HG03280 (cell line): Measurements from ENCODE around the gene GPR150.

Source experiments
- ATAC-seq: cut with Tn5 transposase; IDR thresholded peaks from one replicate; pipeline ENCODE4 v1.9.1; 2021; ENCODE audit warnings: mild to moderate bottlenecking, moderate library complexity; ENCODE audit not compliant: unreplicated experiment

GPR150 gene

GRCh38 chr5:95649842-95650620, 30.1 kb downstream of the GPR150 start:
- no peak for ATAC-seq

DNA sequence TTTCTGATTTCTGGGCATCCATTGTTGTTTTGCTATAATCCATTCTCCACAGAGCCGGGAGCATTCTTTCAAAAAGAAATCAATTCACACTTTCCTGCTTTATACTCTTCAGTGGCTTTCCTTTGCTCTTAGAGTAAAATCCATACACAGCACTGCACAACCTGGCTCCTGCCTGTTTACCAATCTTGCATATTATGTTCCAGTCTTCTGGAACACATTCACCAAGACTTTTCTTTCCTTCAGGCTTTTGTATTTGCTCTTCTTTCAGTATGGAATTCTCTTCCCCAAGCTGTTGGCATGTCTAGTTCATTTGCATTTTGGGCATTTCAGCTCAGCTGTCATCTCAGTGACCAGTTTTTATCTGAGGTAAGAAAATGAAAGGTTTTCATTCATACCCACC, 33.0 kb downstream of the GPR150 start:
- ATAC-seq, result no peak

DNA sequence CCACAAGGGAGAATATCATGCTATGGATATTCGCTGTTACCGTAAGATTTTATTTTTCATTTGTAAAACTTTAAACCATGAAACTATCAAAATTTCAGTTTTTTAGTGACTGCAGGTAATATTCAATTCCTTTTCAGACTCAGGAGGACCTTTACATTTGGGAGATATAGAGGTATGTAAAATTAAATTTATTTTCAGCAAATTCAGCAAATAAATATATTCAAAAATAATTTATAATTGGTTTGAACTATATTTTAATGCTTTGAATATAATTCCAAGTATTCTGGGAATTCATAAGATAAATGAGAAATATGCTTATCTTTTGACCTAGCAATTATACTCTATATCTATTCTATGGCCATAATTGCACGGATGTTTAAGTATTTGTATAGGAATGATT, 34.3 kb downstream of the GPR150 start:
- no peak for ATAC-seq

GRCh38 chr5:95655575-95655974, 35.7 kb downstream of the GPR150 start:
- ATAC-seq, result no peak

- ATAC-seq, result no peak
Observed at GRCh38 chr5:95660060-95660459, 40.2 kb downstream of the GPR150 start.

DNA sequence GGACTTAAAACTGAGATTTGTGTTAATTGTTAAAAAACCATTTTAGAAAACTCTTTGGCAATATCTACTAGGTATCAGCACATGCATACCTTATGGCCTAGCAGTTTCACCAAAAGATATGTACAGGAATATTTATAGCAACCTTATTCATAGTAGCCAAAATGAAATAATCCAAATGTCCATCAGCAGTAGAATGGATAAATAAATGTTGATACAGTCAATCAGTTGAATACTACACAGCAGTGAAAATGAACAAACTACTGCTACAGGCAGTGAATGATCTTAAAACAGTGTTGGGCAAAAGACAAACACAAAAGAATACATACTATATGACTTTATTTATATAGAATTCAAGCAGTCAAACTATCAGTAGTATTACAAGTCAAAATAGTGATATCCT, 43.1 kb downstream of the GPR150 start:
- ATAC-seq, result no peak

DNA sequence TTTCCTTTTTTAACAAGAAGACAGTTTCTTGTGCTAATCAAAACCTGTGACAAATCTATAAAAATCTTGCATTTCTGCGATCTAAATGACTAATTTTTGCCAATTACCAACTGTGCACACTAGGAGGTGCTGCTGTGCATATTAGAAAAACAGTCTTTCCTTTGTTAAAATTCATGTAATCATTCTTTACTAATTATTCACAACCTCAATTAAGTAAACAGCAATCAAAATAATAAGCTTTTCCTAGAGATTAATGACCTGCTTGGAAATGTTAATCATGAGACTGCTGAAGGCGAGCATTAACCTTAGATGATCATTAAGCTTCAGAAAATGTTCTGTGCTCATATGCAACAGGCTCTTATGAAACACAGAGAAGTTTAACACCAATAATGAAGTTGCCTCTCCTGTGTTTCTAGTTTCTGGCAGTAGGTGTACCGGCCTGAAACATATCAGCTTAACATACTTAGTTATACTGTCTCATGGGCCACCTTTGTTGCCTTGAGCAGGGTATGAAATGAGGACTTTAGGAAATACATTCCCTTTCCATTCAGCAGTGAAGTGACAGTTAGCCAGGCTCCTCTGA, 44.4 kb downstream of the GPR150 start:
- no peak for ATAC-seq

DNA sequence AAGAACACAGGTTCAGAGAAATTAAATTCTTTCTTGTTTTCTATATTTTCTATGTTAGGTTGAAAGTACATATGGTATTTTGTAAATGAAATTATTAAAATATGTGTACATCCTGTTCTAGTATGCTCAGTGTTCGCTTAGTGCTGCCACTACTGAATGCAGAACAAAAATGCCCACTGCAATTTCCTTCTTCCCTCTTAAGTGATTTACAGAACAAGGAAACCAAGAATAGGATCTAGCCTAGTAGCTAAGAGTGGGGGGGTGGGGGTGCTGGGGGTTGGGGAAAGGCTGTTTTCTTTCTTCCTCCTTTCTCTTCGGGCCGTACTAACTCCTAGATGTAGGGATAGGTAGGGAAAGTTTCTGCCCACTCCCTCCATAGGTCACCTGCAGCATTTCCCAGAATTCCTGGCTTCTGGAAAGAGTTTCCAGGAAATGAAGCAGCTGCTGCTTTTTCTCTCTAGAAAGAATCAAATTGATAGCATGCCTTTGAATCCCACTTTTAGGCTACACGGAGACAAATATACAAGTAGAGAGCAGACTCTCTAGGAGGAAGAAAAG, 47.3 kb downstream of the GPR150 start:
- no peak for ATAC-seq

DNA sequence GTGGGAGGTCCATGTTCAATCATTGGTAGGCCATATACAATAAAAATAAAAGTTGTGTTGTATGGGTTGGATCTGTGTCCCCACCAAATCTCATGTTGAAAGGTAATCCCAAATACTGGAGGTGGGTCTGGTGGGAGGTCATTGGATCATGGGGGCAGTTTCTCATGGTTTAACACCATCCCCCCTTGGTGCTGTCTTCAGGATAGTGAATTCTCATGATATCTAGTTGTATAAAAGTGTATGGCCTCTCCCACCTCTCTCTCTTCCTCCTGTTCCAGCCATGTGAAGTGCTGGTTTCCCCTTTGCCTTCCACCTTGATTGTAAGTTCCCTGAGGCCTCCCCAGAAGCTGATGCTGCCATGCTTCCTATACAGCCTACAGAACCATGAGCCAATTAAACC, 47.8 kb downstream of the GPR150 start:
- ATAC-seq, result no peak

DNA sequence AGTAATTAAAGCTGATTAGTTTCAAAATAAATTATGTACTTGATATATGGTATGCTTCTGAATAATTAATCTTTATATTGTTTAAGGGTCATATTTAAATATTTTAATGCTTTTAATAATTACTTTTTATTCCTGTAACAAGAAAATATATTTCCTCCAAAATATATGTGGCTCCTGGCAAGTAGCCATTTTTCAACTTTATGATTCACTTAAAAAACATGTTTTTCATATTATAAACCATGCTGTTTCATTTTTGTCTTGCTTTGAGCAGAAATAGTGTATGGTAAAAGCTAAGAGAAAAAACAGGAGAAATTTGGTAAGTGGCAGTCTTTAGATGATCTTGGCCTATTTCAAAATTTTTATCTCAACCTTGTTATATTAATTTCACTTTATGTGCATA, 48.3 kb downstream of the GPR150 start:
- no peak for ATAC-seq

DNA sequence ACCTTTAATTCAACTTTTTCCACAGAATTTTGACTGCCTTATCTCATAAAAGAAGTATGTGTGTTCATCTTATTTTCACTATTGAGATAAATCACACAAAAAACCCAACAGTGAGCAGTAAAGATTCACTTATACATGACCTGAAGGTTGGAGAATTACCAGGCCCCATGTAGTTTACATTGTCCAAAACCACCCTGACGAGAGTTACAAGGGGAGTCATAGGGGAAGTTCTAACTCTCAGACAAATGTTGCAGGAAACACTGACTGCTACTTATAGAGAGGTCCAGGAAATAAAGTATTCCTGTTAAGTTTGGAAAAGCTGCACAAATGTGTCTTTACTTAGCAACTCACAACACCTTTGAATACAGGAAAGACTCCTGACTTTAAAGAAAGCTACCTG, 48.8 kb downstream of the GPR150 start:
- no peak for ATAC-seq

DNA sequence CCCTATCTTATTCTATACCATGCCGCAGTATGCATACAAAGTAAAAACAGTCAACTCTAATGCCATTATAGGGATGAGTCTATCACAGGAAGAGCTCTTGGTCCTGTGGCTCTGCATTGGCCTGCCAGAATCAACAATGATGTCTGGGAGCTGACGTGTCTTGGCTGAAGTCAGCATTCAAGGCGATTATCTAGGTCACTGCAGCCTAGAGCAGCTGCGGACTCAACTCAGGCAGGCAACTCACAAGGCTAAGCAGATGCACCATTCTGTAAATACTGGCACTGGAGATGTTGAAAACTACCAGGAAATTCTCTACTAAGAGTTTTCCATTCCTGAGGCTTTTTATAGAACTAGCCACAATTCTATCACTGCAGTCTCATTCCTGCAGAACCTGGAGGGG, 49.7 kb downstream of the GPR150 start:
- no peak for ATAC-seq

- ATAC-seq, result no peak
Observed at GRCh38 chr5:95669985-95670384, 50.1 kb downstream of the GPR150 start.

GRCh38 chr5:95670568-95670967, 50.7 kb downstream of the GPR150 start:
- ATAC-seq, result no peak
